LHCN-M2 (cell line): ENCODE results near the gene APBA1. TPM values are rescaled to one million over a fixed set of nuclear protein-coding genes. Genes with fewer than 3 reads are reported as not detected.
A peak's percentile ranks its signal among the peaks of the same experiment; 100 is the strongest.

ENCODE experiments used
- DNase-seq: peaks from one replicate; pipeline ENCODE4 v3.0.0-alpha.2; 2012; ENCODE audit warnings: low read depth
- total RNA-seq: library from RNA; depleted of rRNA; stranded (reverse); fragments of >200 nt; gene quantifications from 2 replicates; pipeline ENCODE4 v1.2.3, GENCODE V29; 2014

Gene APBA1
- total RNA-seq, 1 experiment from 2014 or later: 3.1 TPM

DNA sequence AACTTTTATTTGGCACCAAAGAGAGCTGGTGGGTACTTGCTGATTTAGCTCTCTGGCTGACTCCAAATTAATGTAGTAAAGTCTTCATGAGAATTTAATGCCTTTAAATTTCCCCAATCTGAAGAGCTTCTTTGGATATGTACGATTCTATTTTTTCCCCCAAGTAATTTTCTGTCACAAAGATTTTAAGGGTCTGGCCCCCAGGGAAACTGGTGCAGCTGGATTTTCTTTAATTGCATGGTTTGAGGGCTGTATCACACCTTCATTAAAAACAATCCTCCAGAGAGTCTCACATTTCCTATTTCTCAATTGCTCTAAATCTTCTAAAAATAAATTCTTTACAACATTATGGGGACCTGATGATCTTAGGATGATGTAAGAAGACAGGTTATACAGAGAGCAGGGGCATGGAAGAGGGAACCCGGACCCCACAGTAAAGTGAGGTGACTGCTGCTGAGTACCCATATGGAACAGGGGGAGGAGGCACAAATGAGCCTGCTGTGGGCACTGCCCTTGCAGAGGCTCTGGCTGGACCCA, 188.2 kb downstream of the APBA1 start:
- no peak for DNase-seq

DNA sequence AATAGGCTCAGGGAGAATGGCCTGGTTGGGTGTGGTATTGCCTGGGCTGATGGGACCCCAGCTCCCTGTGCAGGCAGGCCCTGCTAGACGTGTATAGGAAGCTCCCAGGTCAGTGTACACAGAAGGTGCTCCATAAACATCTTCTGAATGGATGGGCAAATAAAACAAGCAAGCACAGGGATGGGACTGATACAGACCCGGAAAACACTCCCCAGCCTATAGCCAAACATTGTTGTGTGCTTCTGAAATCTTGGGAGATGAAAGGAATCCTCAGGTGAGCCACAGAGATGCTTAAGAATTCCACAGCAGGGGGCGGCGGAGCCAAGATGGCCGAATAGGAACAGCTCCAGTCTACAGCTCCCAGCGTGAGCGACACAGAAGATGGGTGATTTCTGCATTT, 195.4 kb downstream of the APBA1 start:
- DNase-seq: no peak

DNA sequence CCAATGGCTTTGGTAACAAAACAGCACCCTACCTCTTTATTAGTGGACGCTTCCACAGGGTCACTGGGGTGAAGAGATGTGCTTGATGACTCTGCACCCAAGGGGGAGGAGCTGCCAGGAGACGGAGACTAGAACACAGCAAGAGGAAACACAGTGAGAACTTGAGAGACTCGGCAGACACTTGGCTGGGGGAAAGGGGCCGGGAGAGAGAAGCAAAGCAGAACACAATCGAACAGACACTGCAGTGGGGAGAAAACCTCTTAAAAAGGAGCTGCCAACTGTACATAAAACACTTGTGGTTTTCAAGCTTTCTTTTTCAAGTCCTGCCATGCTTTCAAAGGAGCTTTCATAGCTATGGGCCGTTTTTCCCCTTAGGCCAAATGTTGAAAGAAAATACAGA, 196.2 kb downstream of the APBA1 start:
- no peak for DNase-seq

DNA sequence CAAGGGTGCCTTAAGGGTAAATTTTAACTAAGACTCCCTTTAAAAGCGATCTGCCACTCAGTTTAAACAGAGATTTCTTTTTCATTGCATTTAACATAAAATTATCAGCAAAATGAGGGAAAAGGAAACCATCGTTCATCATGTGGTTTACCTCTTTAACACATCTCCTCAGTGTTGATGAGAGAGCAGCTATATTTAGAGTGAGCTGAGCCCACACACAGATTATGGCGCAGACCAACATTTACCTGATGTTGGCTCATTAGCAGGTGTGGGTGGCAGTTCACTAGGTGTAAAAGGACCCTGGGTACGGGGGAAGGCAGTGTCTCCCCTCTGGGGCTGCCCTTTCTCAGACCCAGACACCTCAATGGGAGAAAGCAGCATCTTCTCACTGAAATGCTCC, 197.3 kb downstream of the APBA1 start:
- no peak for DNase-seq

DNA sequence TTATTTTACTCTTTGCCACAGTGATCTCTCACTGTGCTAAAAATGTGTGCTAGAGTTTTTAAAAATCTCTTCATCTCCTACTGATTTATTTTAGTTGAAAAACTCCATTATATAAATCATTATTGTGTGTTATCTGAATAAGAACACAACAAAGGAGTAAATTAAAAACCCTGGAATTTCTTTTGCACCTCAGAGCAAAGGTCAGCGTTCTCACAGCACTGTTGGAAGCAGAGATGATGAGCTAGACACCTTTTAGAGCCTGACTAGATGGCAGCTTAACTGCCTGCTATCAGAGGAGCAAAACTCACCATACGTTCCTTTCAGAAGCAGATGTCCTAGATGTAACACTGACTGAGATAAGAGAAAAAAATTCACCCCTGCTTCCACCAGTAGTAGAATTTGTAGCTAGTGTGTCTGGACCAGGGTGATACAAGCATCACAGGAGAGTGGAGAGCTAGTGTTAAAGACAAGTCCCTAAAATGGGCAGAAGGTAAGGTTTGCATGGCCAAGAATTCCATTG, 200.0 kb downstream of the APBA1 start:
- DNase-seq: no peak

DNA sequence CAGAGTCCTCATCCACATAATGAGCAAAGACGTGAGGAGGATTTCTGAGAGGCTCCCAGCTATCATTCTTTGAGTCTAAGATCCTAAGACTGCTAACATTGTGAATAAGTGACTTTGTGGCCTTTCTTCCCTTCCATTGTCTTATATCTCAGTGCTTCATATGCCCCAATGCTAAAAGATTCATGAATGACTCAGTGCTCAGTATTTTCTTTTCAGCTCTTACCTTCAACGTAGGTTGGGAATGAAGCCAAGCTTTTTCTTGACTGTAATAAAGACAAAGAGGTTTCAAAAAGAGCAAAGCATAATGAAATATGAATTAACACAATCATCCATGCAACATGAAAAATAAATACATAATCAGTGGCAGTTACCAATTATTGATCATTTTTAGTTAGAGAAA, 200.7 kb downstream of the APBA1 start:
- no peak for DNase-seq

DNA sequence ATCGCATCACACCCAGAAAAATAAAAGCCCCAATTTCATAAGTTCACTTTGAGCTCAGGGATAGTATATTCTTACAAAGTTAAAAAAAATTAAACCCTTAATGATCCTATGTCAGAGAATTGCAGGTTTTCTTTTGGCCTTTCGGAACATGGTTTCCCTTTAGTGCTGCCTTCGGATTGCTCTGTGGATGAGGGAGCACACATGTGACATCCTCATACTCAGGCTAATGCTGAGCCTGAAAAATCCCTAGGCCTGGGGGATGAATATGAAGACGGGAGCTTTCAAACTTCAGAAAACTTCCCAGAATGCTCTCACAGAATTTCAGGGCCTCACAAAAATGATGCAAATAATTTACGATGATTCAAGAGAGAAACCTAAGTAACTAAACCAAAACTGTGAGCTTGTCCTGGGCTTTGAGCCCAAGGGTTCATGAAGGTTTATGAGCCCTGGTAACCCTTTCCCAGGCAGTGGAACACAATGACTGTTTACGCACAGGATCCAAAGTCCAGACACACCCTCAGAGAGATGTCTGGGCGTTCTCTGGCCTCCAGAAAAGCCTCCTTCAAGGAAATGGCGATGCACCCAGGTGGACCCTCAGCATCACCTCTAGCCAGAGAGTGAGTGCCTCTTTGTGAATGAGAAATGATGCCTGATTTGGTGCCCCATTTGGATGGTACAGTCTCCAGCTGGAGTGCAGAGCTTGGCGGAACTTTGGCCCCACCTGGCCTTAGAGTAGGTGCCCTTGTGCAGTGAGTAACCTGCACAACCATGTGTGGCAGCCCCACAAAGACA, 201.8 kb downstream of the APBA1 start:
- no peak for DNase-seq

DNA sequence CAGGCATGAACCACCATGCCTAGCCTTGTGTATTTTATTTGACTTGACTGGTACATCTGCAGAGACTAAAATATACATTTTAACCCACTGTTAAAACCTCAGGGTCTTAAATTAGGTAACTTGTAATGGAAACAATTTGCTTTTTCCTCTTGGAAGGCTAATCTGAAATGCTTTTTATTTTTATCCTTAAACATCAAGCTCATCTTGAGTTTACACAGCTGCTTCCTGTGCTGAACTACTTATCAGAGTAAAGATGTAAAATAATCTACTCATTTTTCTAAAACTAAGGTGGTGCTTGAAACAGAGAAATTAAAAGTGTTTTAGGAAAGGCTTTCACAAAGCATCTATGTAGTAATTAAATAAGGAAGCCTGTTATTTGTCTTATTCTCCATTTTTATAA, 203.0 kb downstream of the APBA1 start:
- no peak for DNase-seq

DNA sequence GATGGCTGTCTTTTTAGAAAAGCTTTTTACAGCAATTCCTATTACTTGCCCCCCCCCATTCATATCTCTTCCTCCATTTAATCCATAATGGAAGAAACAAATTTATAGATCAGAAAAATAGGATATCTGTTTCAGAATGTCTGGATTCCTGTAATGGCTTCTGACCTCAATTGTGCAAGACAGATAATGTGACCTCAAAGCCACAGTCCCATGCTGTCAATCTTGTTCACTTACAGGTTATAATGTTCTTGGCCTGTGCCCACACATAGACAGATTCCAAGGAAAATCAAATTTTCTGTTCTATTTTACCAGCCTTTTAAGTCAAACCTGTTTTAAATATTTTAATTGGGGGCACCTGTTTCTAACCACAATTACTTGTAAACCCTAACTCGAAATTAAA, 203.8 kb downstream of the APBA1 start:
- no peak for DNase-seq

DNA sequence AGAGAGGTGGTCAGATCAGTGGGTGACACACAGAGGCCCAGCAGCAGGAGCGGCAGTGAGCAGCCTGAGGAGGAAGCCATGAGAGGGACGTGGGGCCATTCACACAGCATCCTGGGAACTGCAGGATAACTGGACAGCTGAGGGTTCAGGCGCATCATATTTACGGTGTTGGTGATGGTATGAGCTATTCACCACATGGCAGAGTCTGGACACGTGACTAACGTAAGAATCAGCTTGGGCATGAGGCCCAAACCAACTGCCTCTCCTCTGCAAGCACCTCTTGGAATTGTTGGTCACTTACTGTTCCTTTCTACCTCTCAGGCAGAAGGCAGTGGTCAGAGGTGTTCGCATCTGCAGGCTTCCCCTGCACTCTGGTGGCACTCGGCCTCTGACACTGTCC, 206.0 kb downstream of the APBA1 start:
- DNase-seq: peak; percentile 49

DNA sequence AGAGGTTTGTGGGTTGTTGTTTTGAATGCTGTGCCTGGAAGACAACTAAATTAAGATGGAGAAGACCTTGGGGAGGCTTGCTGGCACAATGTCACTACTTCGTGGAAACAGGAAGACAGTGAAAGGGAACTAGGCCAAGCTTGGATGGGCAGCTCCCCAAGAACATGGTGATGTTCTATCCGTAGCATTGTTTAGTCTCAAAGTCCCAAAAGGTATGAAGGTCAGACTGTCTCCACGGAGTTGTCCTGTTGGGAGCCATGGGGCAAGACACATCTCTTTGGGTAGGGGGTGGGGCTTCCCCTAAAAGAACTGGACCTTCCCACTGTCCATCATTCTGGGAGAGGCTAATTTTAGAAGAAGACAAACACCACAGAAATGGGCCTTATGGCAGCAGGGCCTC, 206.7 kb downstream of the APBA1 start:
- no peak for DNase-seq

DNA sequence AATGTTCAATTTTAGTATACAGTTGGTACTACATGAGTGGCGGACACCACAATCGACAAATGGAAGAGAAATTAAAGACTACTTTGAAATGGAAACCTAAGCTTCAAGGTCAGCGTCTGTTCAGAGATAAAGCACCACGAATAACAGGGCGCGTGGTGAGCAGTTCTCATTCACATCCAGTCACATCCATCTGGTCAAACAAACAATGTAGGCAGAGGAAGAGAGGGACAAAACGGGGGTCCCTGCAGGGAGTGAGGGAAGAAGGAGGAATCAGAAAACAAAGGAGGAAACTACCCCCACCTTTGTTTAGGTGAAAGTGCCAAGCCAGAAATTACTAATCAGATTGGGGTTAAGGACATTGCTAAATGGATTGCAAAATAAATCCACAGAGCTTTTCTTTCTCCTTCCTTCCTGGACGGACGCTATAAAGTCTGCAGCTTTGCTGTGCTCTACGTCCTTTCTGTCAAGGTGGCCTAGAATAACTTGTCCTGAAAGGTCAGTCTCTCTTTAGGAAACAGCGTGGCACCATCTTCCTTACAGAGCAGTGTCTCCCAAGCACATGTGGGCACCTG, 208.6 kb downstream of the APBA1 start:
- no peak for DNase-seq

DNA sequence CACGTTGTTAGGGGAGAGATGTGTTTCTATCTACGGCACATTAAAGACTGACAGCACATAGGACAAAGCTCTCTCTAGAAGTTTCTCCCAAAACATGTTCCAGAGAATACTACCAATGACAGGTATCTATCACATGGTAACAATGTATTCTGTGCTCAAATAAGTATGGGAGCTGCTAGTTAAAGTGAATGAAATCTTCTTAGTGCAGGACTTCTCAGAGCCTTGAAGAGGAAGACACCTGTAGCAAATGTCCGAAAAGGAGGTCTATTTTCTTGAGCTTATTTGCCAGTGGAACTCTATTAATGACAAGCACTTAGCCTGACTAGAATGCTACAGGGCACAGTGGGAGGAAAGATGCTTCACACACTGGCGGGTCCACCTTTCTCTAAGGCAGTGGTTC, 209.8 kb downstream of the APBA1 start:
- DNase-seq: no peak

DNA sequence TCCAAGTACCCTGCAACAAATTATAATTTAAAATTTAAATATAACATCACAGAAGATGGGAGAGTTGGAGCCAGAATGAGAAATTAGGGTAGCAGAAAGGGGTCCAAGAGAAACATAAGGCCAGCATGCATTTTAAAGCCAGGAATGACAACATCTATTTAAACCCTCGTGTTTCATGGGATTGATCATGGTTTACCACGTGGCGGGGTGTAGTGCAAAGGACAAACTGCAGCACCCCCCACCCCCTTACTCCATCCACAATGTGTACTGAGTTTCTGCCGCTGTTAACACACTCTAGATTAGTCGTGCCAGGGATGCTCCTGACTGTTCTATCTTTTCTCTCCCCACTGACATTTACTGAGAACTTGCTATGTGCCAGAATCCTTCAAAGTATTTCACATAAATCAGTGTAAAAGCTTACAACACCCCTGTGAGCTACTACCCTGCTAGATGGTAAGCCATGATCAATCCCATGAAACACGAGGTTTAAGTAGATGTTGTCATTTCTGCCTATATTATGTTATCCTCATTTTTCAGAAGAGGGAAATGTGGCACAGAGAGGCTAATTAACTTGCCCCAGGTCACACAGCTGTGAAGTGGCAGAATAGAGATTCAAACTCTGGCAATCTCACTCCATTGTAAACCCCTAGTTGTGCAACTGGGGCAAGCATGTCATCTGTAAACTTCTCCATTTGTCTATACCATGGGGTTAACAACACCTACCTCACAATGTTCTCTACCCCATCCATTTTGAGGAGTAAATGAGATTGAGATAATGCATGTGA, 210.9 kb downstream of the APBA1 start:
- no peak for DNase-seq

DNA sequence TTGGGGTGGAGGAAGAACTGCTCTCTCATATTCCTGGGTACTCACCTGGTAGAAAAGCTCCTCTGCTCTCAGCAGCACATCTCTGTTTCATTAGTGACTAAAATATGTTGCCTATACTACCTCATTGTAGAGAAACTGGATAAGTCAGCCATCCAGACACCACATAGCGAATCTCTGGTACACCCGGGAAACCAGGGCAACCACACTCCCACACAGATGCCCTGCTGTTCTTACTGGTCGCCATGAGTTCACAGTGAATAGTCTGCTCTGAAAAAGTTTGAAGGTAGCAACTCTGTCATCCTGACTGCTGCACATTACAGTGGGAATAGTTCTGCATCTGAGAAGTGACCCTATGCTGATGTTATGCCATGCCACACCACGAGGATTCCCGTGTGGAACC, 212.2 kb downstream of the APBA1 start:
- DNase-seq: no peak

DNA sequence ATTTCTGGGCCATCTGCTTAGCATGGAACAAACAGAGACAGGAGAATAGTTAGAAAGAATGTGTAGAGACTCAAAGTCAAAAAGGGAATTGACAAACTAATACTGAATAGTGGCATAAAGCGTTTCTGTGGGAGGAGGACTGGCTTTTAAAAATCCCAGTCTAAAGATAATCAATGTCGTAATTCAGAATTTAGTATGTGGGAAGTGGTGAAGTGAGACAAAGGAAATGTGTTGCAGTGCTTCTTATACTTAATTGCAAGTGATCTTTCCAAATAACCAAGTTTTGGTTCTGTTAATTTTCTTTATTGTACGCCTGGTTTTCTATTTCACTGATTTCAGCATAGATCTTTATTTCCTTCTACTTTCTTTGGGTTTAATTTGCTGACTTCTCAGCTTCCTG, 214.0 kb downstream of the APBA1 start:
- no peak for DNase-seq

DNA sequence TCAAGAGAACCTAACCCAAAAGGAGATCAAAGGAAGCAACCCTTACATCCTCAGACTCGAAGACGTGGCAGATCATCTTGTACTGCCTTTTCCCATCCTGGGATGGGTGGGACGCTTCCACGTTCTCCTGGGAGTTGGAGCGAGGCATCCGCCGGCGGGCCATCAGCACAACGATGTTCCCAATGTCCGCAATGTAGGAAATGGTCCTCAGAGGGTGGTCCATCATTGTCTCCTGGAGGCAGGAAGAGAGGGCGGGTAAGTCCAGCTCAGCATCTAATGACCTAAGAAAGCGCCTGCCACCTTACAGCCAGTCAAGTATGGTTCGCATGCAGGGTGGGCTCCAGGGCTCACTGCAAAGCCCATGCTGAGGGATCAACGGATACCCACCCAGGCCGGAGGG, 216.0 kb downstream of the APBA1 start:
- DNase-seq: no peak

DNA sequence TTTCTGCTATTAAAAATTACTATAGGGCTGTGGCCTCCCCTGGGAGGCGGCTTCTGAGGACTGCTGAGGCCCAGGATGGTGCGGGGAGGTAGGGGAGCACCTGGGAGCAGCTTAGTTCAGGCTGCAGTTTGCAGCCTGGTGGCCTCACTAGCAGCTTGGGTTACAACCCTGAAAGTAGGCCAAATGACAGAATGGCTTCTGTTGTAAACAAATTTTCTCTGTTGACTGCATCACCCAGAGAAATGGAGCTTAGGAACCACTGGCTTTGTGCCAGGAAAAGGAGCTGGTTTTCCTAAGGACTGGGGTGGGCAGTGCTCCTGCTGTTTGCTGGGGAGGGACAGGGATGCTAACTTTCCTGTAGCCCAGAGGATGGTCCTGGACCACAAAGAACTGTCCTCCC, 216.9 kb downstream of the APBA1 start:
- DNase-seq: no peak

DNA sequence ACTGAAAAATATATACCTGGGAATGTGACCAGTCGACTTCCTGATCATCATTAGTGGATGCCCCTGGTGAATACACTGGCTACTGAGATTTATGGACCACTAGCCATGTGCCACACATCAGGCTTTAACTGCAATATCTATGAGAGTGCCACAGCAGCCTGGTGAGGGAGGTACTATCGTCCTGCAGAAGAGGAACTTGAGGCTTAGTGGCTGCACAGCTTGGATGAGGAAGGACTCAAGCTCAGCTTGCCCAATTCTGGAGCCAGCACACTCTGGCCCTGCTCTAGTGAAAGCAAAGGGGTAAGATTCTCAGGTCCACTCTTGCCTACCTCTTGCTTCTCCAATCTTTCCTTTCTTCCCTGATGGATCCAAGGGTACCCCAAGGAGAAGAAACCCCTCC, 217.8 kb downstream of the APBA1 start:
- DNase-seq: no peak

DNA sequence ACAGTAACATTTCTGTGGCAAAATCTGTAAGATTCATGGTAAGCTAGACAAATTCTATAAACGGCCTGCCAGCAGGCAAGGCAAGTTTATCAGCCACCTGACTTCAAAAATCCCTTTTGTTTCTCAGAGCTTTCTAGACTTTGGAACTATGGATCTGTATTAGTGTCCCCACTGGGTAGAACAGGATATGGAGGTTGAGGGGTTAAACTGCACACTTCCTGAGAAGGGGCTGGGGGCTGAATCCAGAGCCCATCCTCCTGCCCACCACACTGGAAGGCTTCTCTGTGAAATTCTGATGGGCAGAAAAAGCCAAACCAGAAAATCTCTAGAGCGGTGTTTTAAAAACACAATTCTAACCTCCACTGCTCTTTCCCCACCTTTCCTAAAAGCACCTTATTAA, 218.4 kb downstream of the APBA1 start:
- no peak for DNase-seq

DNA sequence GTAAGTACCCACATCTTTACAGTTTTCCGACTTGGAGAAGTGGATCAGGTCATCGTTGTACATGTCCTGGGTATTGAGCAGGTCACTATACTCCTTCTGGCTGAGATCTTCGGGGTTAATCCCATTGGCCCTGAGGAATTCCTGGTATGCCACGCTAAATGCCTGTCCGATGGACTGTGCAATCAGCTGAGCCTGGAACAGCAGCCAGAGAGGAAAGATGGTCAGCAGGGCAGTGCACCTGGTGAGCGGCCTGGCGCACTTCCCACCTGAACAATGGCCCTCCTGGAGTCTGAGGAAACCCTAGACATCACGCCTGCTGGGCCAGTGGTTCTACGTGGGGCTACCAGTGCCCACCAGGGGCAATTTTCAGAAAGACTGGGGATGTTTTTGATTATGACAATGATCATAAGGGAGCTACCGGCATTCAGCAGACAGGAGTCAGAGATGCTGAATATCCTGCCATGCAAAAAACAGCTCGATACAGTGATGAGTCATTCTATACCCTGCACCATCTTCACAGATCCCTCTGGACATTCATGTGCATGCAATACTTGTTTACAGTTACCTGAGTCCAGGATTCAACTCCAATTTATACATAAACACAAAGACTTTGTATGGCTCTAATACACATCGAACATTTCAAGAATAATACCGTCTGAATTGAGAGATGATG, 219.9 kb downstream of the APBA1 start:
- DNase-seq: no peak

DNA sequence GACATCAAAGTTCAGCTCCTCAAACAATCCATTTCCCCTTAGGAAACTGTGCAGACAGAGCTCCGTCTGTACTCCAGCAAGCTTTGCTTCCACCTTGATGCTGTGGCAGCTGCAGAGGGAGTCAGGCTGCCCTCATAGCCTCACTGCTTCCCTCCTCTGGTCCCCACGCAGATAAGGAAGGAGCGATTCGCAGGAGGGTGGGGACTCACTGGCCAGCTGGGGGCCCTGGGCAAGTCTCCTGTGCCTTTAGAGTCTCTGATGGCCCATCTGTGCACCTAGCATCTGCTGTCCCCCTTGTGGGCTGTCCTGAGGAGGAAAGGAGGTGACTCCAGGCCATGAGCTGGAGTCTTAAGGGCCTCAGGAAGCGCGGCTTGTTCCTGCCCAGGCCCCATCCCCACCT, 225.7 kb downstream of the APBA1 start:
- no peak for DNase-seq
